GM21786 (cell line): Measurements from ENCODE around the gene TLCD1.

Experiments
- ATAC-seq: cut with Tn5 transposase; IDR thresholded peaks from one replicate; pipeline ENCODE4 v1.9.1; 2021; ENCODE audit not compliant: unreplicated experiment

TLCD1 gene

GRCh38 chr17:28689011-28689410 is 37.0 kb downstream of the TLCD1 start:
- no peak for ATAC-seq

GRCh38 chr17:28688481-28688880 is 37.6 kb downstream of the TLCD1 start:
- ATAC-seq = no peak

- no peak for ATAC-seq
These were observed 39.7 kb downstream of the TLCD1 start for GRCh38 chr17:28686296-28686695.

- ATAC-seq = no peak
These were observed 40.7 kb downstream of the TLCD1 start for GRCh38 chr17:28685366-28685765.

DNA sequence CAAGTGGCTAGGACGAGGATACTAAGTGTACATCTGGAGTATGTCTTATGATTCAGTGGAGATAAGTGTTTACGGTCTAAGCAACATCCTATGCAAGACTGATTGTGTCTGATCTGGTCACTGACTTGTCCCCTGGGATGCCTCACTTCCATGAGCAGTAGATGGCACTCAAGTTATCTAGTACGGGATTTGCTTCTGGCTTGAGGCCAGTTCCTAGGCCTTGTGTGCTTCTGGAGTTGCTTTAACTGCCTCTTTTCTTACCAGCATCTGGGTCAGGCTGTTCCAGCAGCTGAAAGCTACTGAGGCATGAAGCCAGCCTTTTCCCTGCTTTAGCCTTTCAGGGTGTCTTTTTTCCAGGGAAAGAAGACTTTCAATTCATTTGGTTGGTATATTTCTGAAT is 41.1 kb downstream of the TLCD1 start:
- ATAC-seq = no peak

- ATAC-seq = no peak
These were observed 43.4 kb downstream of the TLCD1 start for GRCh38 chr17:28682655-28683054.

GRCh38 chr17:28675980-28676379 is 50.1 kb downstream of the TLCD1 start:
- ATAC-seq = no peak

- ATAC-seq = no peak
These were observed 50.5 kb downstream of the TLCD1 start for GRCh38 chr17:28675490-28675889.
